DMS114 treated with DMSO at 0.1 percent for 48 hours (cell line): ENCODE measurements around the gene DDIAS.
"Not testable (repeated sequence)": the region's sequence is repeated elsewhere in the genome, so short reads cannot be mapped to it uniquely, and the experiment has no call there.

Experiments
- DNase-seq: peaks from one replicate; lab custom pipeline; 2025; ENCODE audit not compliant: unreplicated experiment; lab: John Stamatoyannopoulos, UW

DDIAS gene

GRCh38 chr11:82962021-82962420, 60.5 kb downstream of the DDIAS start:
- DNase-seq = not testable (repeated sequence)

- DNase-seq = no peak
These were observed 65.8 kb downstream of the DDIAS start for GRCh38 chr11:82967381-82967780.

- no peak for DNase-seq
These were observed 68.3 kb downstream of the DDIAS start for GRCh38 chr11:82969811-82970210.

- DNase-seq = not testable (repeated sequence)
These were observed 69.1 kb downstream of the DDIAS start for GRCh38 chr11:82970507-82971083.

GRCh38 chr11:82971519-82971946, 70.0 kb downstream of the DDIAS start:
- DNase-seq = not testable (repeated sequence)

- DNase-seq = no peak
These were observed 70.6 kb downstream of the DDIAS start for GRCh38 chr11:82972103-82972502.

GRCh38 chr11:82974135-82974534, 72.6 kb downstream of the DDIAS start:
- DNase-seq = no peak

GRCh38 chr11:82974851-82975250, 73.3 kb downstream of the DDIAS start:
- DNase-seq = no peak

GRCh38 chr11:82975882-82976281, 74.3 kb downstream of the DDIAS start:
- no peak for DNase-seq

- no peak for DNase-seq
These were observed 75.2 kb downstream of the DDIAS start for GRCh38 chr11:82976786-82977185.

GRCh38 chr11:82978422-82979099, 77.0 kb downstream of the DDIAS start:
- DNase-seq = no peak

- no peak for DNase-seq
These were observed 78.3 kb downstream of the DDIAS start for GRCh38 chr11:82979824-82980223.

GRCh38 chr11:82980292-82980691, 78.8 kb downstream of the DDIAS start:
- DNase-seq = no peak

- no peak for DNase-seq
These were observed 79.4 kb downstream of the DDIAS start for GRCh38 chr11:82980947-82981346.

- no peak for DNase-seq
These were observed 80.3 kb downstream of the DDIAS start for GRCh38 chr11:82981852-82982251.
